Measurements from ENCODE around the gene TXNDC16. TPM values are rescaled to one million over a fixed set of nuclear protein-coding genes. Genes with fewer than 3 reads are reported as not detected.

The TXNDC16 gene
- total RNA-seq, 2 donors from 2014 or later: 4.0 to 6.7 TPM

DNA sequence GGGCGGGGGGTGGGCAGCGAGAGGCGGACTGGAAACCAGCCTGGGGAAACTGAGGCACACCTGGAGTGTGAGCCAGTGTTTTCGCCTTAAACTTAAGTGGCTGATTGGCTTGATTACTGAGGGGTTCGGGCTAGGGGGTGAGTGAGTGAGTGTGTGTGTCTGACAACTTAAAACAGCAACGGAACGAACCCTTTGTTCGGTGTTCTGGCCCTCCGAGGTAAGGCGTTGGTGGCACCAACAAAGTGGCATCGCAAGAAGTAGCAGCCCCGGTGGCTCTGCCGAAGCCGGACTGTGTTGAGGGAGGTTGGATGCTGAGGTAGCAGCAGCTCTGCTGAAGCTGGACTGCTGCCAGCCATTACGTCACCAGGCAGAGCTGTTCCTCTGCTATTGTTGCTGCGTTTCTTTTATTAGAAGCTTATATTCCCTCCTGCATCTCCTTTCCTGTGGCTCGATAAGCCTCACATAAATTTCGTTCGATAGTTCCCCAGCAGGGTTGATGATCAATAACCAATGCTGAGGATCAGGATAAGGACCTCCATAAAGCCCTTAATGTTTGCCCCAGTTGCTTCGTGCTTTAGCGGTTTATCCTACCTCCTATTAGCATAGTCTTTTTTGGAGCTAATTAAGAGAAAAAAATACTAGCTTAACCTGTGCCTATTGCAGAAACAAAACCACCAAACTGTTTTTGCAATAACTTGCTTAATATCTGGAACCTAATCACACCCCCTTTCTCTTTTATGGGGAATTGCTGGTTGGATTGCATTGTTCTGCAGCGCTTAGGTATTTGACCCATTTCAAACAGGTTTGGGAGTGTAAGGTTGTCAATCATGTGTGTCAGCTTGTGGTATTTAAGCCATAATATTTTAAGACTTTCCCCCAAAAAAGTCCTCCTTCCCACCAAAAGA, 1.6 kb upstream of the TXNDC16 start:
- H3K27me3 Mint-ChIP-seq (ENCODE audit: low read depth): peaks cover 23% of the 10 kb centered on the region
- peaks cover 0 to 1% of the 10 kb centered on the region in 2 donors for H3K9me3 Mint-ChIP-seq
- H3K27ac Mint-ChIP-seq: peak overlapping the region; percentile 51
- H3K36me3 Mint-ChIP-seq (ENCODE audit: insufficient read depth in 2 of 2): peaks cover 4% of the 10 kb centered on the region in 2 donors
- H3K4me1 Mint-ChIP-seq (ENCODE audit: low read depth): peaks cover 22% of the 10 kb centered on the region
- peak in 1 of 2 donors; percentile 16 for ATAC-seq (replicated peaks in 1 of 2)
- peak overlapping the region; percentile 94 to 97 for H3K4me3 Mint-ChIP-seq
- DNase-seq: peak; percentile 82 to 84

DNA sequence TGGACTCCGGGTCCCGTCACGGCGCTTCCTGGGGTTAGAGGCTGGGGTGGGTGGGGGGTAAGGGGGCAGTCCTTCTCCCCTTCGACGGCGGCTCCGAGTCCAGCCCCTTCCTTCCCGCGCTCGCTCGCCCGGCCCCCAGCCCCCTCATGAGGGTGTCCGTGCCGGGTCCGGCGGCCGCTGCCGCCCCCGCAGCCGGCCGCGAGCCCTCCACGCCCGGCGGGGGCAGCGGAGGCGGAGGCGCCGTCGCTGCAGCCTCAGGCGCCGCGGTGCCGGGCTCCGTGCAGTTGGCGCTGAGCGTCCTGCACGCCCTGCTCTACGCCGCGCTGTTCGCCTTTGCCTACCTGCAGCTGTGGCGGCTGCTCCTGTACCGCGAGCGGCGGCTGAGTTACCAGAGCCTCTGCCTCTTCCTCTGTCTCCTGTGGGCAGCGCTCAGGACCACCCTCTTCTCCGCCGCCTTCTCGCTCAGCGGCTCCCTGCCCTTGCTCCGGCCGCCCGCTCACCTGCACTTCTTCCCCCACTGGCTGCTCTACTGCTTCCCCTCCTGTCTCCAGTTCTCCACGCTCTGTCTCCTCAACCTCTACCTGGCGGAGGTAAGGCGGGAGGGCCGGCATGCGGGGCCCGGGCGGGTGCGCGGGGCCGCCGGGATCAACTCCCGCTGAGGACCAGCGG, 831 bp upstream of the TXNDC16 start:
- peaks cover 2 to 4% of the 10 kb centered on the region in 2 donors for H3K36me3 Mint-ChIP-seq (ENCODE audit: insufficient read depth in 2 of 2)
- no peak overlapping the region for H3K27ac Mint-ChIP-seq
- H3K4me1 Mint-ChIP-seq (ENCODE audit: low read depth): peaks cover 22% of the 10 kb centered on the region
- ATAC-seq (replicated peaks in 1 of 2): peak; percentile 47 to 52
- DNase-seq: peak; percentile 58
- peak overlapping the region; percentile 98 to 100 for H3K4me3 Mint-ChIP-seq
- H3K9me3 Mint-ChIP-seq: no peaks in the 10 kb centered on the region
- H3K27me3 Mint-ChIP-seq (ENCODE audit: low read depth): peaks cover 23% of the 10 kb centered on the region

DNA sequence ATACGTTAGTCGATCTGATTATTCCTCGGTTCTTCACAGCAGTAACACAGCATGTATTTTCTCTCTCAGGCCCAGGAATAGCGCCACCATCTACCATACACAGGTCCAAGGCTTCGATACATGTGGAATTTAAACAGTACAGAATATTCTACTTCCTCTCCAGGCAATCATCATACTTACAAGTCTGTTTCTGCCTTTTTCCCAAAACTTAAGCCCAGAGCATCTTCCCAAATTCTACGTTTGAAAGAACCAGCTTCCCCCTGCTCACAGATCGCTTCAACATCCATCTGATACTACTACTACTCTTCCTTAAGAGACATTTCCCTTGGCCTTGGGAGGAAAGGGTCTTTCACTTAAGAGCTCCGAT, 626 bp downstream of the TXNDC16 start:
- Mint-ChIP-seq H3K4me1 (ENCODE audit: low read depth) (peaks cover 22% of the 10 kb centered on the region), H3K9me3 (no peaks in the 10 kb centered on the region), H3K27ac (peak overlapping the region; percentile 92), H3K36me3 (ENCODE audit: insufficient read depth in 2 of 2) (peaks cover 2 to 4% of the 10 kb centered on the region in 2 donors), H3K4me3 (peak overlapping the region; percentile 98 to 100), H3K27me3 (ENCODE audit: low read depth) (peaks cover 20% of the 10 kb centered on the region)
- ATAC-seq (replicated peaks in 1 of 2) (no peak), DNase-seq (no peak)

DNA sequence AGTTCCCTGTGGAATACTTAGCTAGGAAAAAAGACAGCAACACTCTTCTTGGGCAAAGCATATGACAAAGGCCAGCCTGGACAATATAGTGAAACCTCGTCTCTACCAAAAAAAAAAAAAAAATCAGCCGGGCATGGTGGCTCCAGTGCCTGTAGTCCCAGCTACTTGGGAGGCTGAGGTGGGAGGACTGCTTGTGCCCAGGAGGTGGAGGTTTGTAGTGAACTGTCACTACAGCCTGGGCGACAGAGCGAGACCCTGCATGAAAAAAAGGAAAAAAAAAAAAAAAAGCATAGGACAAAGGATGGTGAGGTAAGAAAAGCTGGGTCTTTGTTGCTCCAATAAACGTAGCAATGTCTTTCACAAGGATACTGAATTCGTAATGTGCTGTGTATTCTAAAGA, 1.1 kb downstream of the TXNDC16 start:
- Mint-ChIP-seq H3K27ac (no peak overlapping the region), H3K36me3 (ENCODE audit: insufficient read depth in 2 of 2) (peaks cover 2 to 4% of the 10 kb centered on the region in 2 donors)

GRCh38 chr14:52550661-52551060, 1.6 kb downstream of the TXNDC16 start:
- no peak overlapping the region for H3K27ac Mint-ChIP-seq
- peaks cover 22% of the 10 kb centered on the region for H3K4me1 Mint-ChIP-seq (ENCODE audit: low read depth)
- H3K9me3 Mint-ChIP-seq: no peaks in the 10 kb centered on the region
- H3K27me3 Mint-ChIP-seq (ENCODE audit: low read depth): peaks cover 12% of the 10 kb centered on the region
- no peak for ATAC-seq (replicated peaks in 1 of 2)
- no peak for DNase-seq
- peaks cover 2 to 4% of the 10 kb centered on the region in 2 donors for H3K36me3 Mint-ChIP-seq (ENCODE audit: insufficient read depth in 2 of 2)
- peak overlapping the region; percentile 98 to 100 for H3K4me3 Mint-ChIP-seq

More for the DNA sequence above, 1.1 kb downstream of the TXNDC16 start:
- H3K4me1 Mint-ChIP-seq (ENCODE audit: low read depth): peaks cover 22% of the 10 kb centered on the region
- H3K4me3 Mint-ChIP-seq: peak overlapping the region; percentile 98 to 100
- no peak for ATAC-seq (replicated peaks in 1 of 2)
- no peaks in the 10 kb centered on the region for H3K9me3 Mint-ChIP-seq
- H3K27me3 Mint-ChIP-seq (ENCODE audit: low read depth): peaks cover 15% of the 10 kb centered on the region
- no peak for DNase-seq

DNA sequence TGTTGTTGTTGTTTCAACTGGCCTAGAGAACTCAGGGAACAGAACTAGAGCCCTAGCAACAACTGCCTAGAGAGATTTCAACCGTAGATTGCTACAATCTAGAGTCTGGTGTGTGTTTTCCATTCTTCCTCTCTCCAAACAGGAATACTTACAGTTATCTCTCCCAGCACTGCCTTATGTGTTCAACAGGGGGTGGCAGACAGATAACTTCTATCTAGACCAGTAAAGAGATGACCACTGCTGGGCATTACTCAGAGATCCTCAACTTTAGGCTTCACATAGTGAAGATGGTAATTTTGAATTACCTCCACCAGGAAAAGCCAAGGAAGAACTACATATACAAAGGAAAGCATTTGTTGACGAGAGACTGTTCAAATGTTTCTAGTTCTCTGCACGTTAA, 4.8 kb downstream of the TXNDC16 start:
- no peak overlapping the region for H3K27ac Mint-ChIP-seq
- H3K27me3 Mint-ChIP-seq (ENCODE audit: low read depth): no peaks in the 10 kb centered on the region
- ATAC-seq (replicated peaks in 1 of 2) (no peak), DNase-seq (no peak)
- no peak overlapping the region for H3K4me3 Mint-ChIP-seq
- peaks cover 22% of the 10 kb centered on the region for H3K4me1 Mint-ChIP-seq (ENCODE audit: low read depth)
- H3K36me3 Mint-ChIP-seq (ENCODE audit: insufficient read depth in 2 of 2): peaks cover 0 to 1% of the 10 kb centered on the region in 2 donors
- H3K9me3 Mint-ChIP-seq: no peaks in the 10 kb centered on the region

GRCh38 chr14:52547027-52547426, 5.3 kb downstream of the TXNDC16 start:
- H3K36me3 Mint-ChIP-seq (ENCODE audit: insufficient read depth in 2 of 2): peaks cover 0 to 1% of the 10 kb centered on the region in 2 donors
- H3K4me3 Mint-ChIP-seq: no peak overlapping the region
- H3K27me3 Mint-ChIP-seq (ENCODE audit: low read depth): no peaks in the 10 kb centered on the region
- H3K9me3 Mint-ChIP-seq: no peaks in the 10 kb centered on the region
- H3K27ac Mint-ChIP-seq: no peak overlapping the region
- DNase-seq (no peak), ATAC-seq (replicated peaks in 1 of 2) (no peak)
- peaks cover 22% of the 10 kb centered on the region for H3K4me1 Mint-ChIP-seq (ENCODE audit: low read depth)

- Mint-ChIP-seq H3K4me3 (no peak overlapping the region), H3K36me3 (ENCODE audit: insufficient read depth in 2 of 2) (peaks cover 0 to 1% of the 10 kb centered on the region in 2 donors), H3K27ac (no peak overlapping the region), H3K27me3 (ENCODE audit: low read depth) (no peaks in the 10 kb centered on the region), H3K9me3 (no peaks in the 10 kb centered on the region), H3K4me1 (ENCODE audit: low read depth) (peaks cover 14% of the 10 kb centered on the region)
- no peak for ATAC-seq (replicated peaks in 1 of 2)
- DNase-seq: no peak
Measured at GRCh38 chr14:52546318-52546670, 6.0 kb downstream of the TXNDC16 start.

DNA sequence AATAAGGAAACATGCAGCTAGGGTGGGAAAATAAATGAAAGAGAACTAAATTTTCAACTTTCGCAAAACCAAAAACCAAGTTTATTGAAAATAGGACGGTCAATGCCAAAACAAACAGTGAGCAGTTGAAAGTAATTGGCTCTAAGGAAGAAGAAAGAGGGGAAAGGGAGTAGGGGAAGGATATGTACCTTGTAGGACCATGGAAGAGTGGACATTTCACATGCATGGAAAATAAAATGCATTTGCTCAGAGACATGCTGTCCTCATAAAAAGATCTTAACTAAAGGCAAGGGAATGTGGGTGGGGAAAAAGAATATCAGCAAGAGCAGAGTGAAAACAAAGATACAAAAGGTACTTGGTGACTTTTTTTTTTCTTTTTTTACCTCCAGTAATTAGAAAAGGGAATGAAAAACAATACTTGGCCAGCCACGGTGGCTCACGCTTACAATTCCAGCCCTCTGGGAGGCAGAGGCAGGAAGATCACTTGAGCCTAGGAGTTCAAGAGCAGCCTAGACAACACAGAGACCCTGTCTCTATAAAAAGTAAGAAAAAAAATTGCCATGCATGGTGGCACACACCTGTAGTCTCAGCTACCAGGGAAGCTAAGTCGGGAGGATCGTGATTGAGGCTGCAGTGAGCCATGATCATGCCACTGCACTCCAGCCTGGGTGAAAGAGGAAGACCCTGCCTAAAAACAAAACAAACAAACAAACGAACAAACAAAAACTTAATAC, 6.6 kb downstream of the TXNDC16 start:
- DNase-seq: no peak
- H3K36me3 Mint-ChIP-seq (ENCODE audit: insufficient read depth in 2 of 2): peaks cover 0 to 1% of the 10 kb centered on the region in 2 donors

DNA sequence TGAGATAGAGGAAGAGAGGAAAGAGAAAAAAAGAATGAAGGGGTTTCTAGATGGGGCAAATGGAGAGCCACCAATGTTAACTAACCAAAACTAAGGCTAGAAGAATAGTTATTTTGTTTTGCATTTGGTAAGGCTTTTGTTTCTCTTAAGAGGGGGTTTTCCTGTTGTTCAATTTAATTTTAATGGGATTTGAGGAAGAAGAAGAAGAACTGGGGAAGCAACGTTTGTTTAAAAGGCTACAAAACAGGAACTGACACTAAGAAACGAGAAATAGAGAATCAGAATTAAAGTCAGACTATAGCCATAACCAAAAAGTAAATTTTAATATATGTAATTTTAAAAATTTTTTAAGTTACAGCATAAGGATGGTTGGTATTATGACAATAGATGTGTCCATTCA, 13.7 kb downstream of the TXNDC16 start:
- no peak for DNase-seq
- H3K36me3 Mint-ChIP-seq (ENCODE audit: insufficient read depth in 2 of 2): peaks cover 0 to 6% of the 10 kb centered on the region in 2 donors
- ATAC-seq (replicated peaks in 1 of 2): no peak
- peak overlapping the region; percentile 29 for H3K27ac Mint-ChIP-seq
- H3K4me1 Mint-ChIP-seq (ENCODE audit: low read depth): no peaks in the 10 kb centered on the region
- no peaks in the 10 kb centered on the region for H3K27me3 Mint-ChIP-seq (ENCODE audit: low read depth)
- no peaks in the 10 kb centered on the region for H3K9me3 Mint-ChIP-seq
- no peak overlapping the region for H3K4me3 Mint-ChIP-seq

More for the DNA sequence above, 6.6 kb downstream of the TXNDC16 start:
- Mint-ChIP-seq H3K27ac (no peak overlapping the region), H3K9me3 (no peaks in the 10 kb centered on the region), H3K4me1 (ENCODE audit: low read depth) (peaks cover 9% of the 10 kb centered on the region), H3K27me3 (ENCODE audit: low read depth) (no peaks in the 10 kb centered on the region), H3K4me3 (no peak overlapping the region)
- ATAC-seq (replicated peaks in 1 of 2): no peak

- H3K4me1 Mint-ChIP-seq (ENCODE audit: low read depth): no peaks in the 10 kb centered on the region
- no peak overlapping the region for H3K4me3 Mint-ChIP-seq
- no peaks in the 10 kb centered on the region for H3K9me3 Mint-ChIP-seq
- DNase-seq: no peak
- H3K36me3 Mint-ChIP-seq (ENCODE audit: insufficient read depth in 2 of 2): peaks cover 0 to 6% of the 10 kb centered on the region in 2 donors
- no peak overlapping the region for H3K27ac Mint-ChIP-seq
- ATAC-seq (replicated peaks in 1 of 2): no peak
- no peaks in the 10 kb centered on the region for H3K27me3 Mint-ChIP-seq (ENCODE audit: low read depth)
Measured at GRCh38 chr14:52536269-52536668, 16.0 kb downstream of the TXNDC16 start.

DNA sequence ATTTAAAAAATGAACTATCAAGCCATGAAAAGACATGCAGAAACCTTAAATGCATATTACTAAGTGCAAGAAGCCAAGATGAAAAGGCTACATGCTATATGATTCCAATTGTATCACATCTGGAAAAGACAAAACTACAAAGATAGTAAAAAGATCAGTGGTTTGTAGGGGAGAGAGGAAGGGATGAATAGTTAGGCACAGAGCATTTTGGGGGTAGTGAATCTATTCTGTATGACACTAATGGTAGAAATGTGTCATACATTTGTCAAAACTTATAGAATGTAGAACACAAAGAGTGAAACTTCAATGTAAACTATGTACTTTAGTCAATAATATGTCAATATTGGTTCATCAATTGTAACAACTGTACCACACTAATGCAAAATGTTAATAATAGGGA, 20.8 kb downstream of the TXNDC16 start:
- H3K27ac Mint-ChIP-seq: no peak overlapping the region
- DNase-seq (no peak), ATAC-seq (replicated peaks in 1 of 2) (peak; percentile 62 to 74)
- peaks cover 0 to 4% of the 10 kb centered on the region in 2 donors for H3K36me3 Mint-ChIP-seq (ENCODE audit: insufficient read depth in 2 of 2)
- H3K4me1 Mint-ChIP-seq (ENCODE audit: low read depth): no peaks in the 10 kb centered on the region
- no peak overlapping the region for H3K4me3 Mint-ChIP-seq
- no peaks in the 10 kb centered on the region for H3K27me3 Mint-ChIP-seq (ENCODE audit: low read depth)
- H3K9me3 Mint-ChIP-seq: no peaks in the 10 kb centered on the region

DNA sequence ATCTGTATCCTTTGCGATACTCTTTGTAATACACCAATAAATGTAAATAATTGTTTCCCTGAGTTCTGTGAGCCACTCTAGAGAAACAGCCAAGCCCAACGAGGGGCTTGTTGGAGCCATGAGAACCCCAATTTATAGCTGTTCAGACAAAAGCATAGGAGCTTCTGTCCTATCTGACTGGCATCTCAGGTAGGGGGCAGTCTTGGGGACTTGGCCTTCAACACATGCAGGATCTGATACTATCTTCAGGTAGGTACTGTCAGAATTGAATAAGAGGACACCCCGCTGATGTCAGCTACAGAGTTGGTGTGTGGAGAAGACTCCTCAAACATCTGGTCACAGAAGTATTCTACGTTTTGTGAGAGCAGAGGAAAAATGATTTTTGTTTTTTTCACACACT, 25.3 kb downstream of the TXNDC16 start:
- Mint-ChIP-seq H3K27me3 (ENCODE audit: low read depth) (no peaks in the 10 kb centered on the region), H3K9me3 (no peaks in the 10 kb centered on the region), H3K4me3 (no peak overlapping the region), H3K36me3 (ENCODE audit: insufficient read depth in 2 of 2) (peaks cover 0 to 2% of the 10 kb centered on the region in 2 donors), H3K4me1 (ENCODE audit: low read depth) (no peaks in the 10 kb centered on the region), H3K27ac (no peak overlapping the region)
- DNase-seq (no peak), ATAC-seq (replicated peaks in 1 of 2) (peak; percentile 24 to 28)

Measured in activated T-cell treated with anti-CD3 and anti-CD28 coated beads, Interleukin-2, amount 50 U/mL, for 72 hours (primary cell).